Measurements from ENCODE around the gene HDGFL1.

DNA sequence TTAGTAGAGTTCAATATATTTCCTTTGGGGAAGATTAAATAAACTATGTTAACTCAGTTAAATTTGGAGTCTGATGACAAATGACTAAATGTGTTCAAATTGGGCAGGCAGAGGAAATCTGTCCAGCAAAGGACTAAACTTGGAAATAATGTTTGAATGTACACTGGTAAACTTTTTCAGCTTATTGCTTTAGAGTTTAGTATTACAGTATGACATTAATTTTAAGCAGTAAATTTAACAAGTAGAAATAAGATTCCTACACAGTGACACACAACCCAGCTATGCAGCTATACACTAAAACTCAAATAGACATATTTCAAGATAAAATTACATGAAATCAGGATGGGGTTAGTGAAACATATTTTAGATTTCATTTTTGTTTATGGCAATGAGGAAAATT is 42.6 kb upstream of the HDGFL1 start:
- TF ChIP-seq CTCF (IDR thresholded peaks at IDR 0.05) (no peak), HES2 (IDR thresholded peaks at IDR 0.05) (no peak), KDM5A (IDR thresholded peaks at IDR 0.05) (no peak), MAZ (IDR thresholded peaks at IDR 0.05; ENCODE audit: borderline replicate concordance, low read depth, low read length) (no peak), HMGXB4 (CRISPR knock-in tag; IDR thresholded peaks at IDR 0.05; ENCODE audit: borderline replicate concordance) (no peak)
- TF ChIP-seq, protein P1, sequence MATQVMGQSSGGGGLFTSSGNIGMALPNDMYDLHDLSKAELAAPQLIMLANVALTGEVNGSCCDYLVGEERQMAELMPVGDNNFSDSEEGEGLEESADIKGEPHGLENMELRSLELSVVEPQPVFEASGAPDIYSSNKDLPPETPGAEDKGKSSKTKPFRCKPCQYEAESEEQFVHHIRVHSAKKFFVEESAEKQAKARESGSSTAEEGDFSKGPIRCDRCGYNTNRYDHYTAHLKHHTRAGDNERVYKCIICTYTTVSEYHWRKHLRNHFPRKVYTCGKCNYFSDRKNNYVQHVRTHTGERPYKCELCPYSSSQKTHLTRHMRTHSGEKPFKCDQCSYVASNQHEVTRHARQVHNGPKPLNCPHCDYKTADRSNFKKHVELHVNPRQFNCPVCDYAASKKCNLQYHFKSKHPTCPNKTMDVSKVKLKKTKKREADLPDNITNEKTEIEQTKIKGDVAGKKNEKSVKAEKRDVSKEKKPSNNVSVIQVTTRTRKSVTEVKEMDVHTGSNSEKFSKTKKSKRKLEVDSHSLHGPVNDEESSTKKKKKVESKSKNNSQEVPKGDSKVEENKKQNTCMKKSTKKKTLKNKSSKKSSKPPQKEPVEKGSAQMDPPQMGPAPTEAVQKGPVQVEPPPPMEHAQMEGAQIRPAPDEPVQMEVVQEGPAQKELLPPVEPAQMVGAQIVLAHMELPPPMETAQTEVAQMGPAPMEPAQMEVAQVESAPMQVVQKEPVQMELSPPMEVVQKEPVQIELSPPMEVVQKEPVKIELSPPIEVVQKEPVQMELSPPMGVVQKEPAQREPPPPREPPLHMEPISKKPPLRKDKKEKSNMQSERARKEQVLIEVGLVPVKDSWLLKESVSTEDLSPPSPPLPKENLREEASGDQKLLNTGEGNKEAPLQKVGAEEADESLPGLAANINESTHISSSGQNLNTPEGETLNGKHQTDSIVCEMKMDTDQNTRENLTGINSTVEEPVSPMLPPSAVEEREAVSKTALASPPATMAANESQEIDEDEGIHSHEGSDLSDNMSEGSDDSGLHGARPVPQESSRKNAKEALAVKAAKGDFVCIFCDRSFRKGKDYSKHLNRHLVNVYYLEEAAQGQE (IDR thresholded peaks at IDR 0.05): no peak
